ENCODE data around the gene NXF3. TPM values are rescaled to one million over a fixed set of nuclear protein-coding genes. Genes with fewer than 3 reads are reported as not detected.

Gene NXF3
- total and polyA plus RNA-seq, 2 donors (not counting 3 experiments of a cell fraction or from before 2014, with no cell fraction given) = not detected

- no peak overlapping the region for H2AFZ ChIP-seq (ENCODE audit: low read depth, low read length)
- H3K4me3 ChIP-seq (replicated peaks in 1 of 3; ENCODE audit: insufficient read depth in 1 of 3, low read depth in 1 of 3, low read length in 3 of 3) = no peak overlapping the region
- POLR2A ChIA-PET = no interaction called here
- no peak overlapping the region for H3K4me2 ChIP-seq (ENCODE audit: insufficient read depth, low read length)
- FAIRE-seq = no peak
- intact Hi-C loops (cut with micrococcal nuclease) (no loop called here), dilution Hi-C loops (cut with MboI; ENCODE audit: extremely low pct_ligation_motif_present, low sequenced_read_pairs) (no loop called here)
- H3K9me3 ChIP-seq (replicated peaks; ENCODE audit: control insufficient read depth, insufficient read depth, low read length) = no peaks in the 10 kb centered on the region
- no peak for TF ChIP-seq POLR2AphosphoS5 (IDR thresholded peaks at IDR 0.05; ENCODE audit: insufficient read depth, low read depth, low read length)
- TF ChIP-seq EZH2 (IDR thresholded peaks at IDR 0.05; ENCODE audit: borderline replicate concordance, low read depth, low read length, severe bottlenecking) = no peak
- no peak for TF ChIP-seq POLR2A (IDR thresholded peaks at IDR 0.05; ENCODE audit: low read depth, low read length)
- TF ChIP-seq, protein P1, sequence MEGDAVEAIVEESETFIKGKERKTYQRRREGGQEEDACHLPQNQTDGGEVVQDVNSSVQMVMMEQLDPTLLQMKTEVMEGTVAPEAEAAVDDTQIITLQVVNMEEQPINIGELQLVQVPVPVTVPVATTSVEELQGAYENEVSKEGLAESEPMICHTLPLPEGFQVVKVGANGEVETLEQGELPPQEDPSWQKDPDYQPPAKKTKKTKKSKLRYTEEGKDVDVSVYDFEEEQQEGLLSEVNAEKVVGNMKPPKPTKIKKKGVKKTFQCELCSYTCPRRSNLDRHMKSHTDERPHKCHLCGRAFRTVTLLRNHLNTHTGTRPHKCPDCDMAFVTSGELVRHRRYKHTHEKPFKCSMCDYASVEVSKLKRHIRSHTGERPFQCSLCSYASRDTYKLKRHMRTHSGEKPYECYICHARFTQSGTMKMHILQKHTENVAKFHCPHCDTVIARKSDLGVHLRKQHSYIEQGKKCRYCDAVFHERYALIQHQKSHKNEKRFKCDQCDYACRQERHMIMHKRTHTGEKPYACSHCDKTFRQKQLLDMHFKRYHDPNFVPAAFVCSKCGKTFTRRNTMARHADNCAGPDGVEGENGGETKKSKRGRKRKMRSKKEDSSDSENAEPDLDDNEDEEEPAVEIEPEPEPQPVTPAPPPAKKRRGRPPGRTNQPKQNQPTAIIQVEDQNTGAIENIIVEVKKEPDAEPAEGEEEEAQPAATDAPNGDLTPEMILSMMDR (IDR thresholded peaks at IDR 0.05; ENCODE audit: extremely low read depth in 1 of 2, insufficient read depth in 1 of 2, low read depth in 1 of 2, low read length in 2 of 2) = no peak
- no peak for TF ChIP-seq MYC (IDR thresholded peaks at IDR 0.05; ENCODE audit: low read depth, low read length)
- TF ChIP-seq FOS (IDR thresholded peaks at IDR 0.05; ENCODE audit: borderline replicate concordance, insufficient read depth, low read length) = no peak
- no peak for TF ChIP-seq JUN (IDR thresholded peaks at IDR 0.05; ENCODE audit: borderline replicate concordance, insufficient read depth, insufficient read length, low read depth)
- TF ChIP-seq MAX (IDR thresholded peaks at IDR 0.05; ENCODE audit: insufficient read depth, insufficient read length) = no peak
- no peak for TF ChIP-seq GATA2 (IDR thresholded peaks at IDR 0.05; ENCODE audit: insufficient read depth, insufficient read length, low read depth, low read length)
- H3K27ac ChIP-seq (ENCODE audit: insufficient read depth, low read depth, low read length) = no peak overlapping the region
- H4K20me1 ChIP-seq (replicated peaks; ENCODE audit: control insufficient read depth, extremely low read depth, insufficient read depth, low read length) = no peaks in the 10 kb centered on the region
- no peaks in the 10 kb centered on the region for H3K79me2 ChIP-seq (ENCODE audit: control insufficient read depth, insufficient read depth, low read length)
- no peak for DNase-seq (ENCODE audit: low read depth, low spot score)
- H3K27me3 ChIP-seq (ENCODE audit: control insufficient read depth in 2 of 2, insufficient read depth in 2 of 2, low read length in 2 of 2) = no peaks in the 10 kb centered on the region
- CTCF ChIA-PET = no interaction called here
- H3K9me1 ChIP-seq (replicated peaks; ENCODE audit: control insufficient read depth, extremely low read depth, insufficient read depth, low read length) = no peaks in the 10 kb centered on the region
- H3K4me1 ChIP-seq (ENCODE audit: control insufficient read depth, extremely low read depth, insufficient read depth, low read length) = no peaks in the 10 kb centered on the region
- no peaks in the 10 kb centered on the region for H3K36me3 ChIP-seq (ENCODE audit: control insufficient read depth in 2 of 2, extremely low read depth in 1 of 2, insufficient read depth in 2 of 2, low read length in 2 of 2)
- no TSS peak for BruUV-seq (replicated peaks)
- no peak overlapping the region for H3K9ac ChIP-seq (replicated peaks; ENCODE audit: extremely low read depth, insufficient read depth, low read length)
These were observed 36.0 kb downstream of the NXF3 start for GRCh38 chrX:103056902-103057301.

All from endothelial cell of umbilical vein (primary cell).